Upper lobe of left lung (tissue), 4 donors: ENCODE results near the gene TMPRSS7.

Source experiments
- EP300 ChIP-seq, 4 donors: sonication (generic); formaldehyde crosslinking; IDR thresholded peaks; one replicate each; pipeline ENCODE4 v1.5.1; 2017; ENCODE audit warnings: antibody characterized with exemption in 4 of 4, control low read depth in 2 of 4
- POLR2A ChIP-seq, 4 donors: fragments of 450-650 bp; IDR thresholded peaks; one replicate each; pipeline ENCODE4 v1.5.1; 2016 to 2017; ENCODE audit warnings: antibody characterized with exemption in 4 of 4, mild to moderate bottlenecking in 2 of 4
- POLR2AphosphoS5 ChIP-seq, 2 donors: sonication (generic); formaldehyde crosslinking; IDR thresholded peaks; one replicate each; pipeline ENCODE4 v1.5.1; 2017; ENCODE audit warnings: antibody characterized with exemption in 2 of 2
- TF ChIP-seq, protein P1 (sequence below), 6 experiments: fragments of 450-650 bp in 4 of 6; fragments of 200-600 bp in 2 of 6; sonication (generic) in 2 of 6; IDR thresholded peaks; one replicate each; pipeline ENCODE4 v1.5.1; 2016 to 2019; ENCODE audit warnings: antibody characterized with exemption in 6 of 6

DNA sequence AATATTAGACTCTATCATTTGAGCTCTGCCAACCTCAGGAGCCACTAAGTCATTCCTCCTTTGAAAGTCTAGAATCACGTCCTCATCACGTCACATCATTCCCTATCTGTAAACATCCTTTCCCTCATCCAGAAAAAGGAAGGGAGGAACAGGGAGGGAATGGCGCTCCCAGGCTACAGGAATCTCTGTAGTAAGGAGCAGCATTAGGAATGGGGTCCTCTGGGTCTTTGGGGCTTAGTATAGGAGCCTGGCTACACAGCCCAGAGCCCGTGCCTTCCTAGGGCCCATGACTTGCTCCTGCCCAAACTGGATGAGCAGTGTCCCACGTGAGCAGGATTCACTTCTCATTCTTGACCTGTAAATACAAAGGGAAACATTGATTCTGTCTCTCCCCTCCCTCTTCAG lies 34.2 kb upstream of the TMPRSS7 start:
- TF ChIP-seq, protein P1, sequence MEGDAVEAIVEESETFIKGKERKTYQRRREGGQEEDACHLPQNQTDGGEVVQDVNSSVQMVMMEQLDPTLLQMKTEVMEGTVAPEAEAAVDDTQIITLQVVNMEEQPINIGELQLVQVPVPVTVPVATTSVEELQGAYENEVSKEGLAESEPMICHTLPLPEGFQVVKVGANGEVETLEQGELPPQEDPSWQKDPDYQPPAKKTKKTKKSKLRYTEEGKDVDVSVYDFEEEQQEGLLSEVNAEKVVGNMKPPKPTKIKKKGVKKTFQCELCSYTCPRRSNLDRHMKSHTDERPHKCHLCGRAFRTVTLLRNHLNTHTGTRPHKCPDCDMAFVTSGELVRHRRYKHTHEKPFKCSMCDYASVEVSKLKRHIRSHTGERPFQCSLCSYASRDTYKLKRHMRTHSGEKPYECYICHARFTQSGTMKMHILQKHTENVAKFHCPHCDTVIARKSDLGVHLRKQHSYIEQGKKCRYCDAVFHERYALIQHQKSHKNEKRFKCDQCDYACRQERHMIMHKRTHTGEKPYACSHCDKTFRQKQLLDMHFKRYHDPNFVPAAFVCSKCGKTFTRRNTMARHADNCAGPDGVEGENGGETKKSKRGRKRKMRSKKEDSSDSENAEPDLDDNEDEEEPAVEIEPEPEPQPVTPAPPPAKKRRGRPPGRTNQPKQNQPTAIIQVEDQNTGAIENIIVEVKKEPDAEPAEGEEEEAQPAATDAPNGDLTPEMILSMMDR (IDR thresholded peaks at IDR 0.05): no peak
- TF ChIP-seq POLR2A (IDR thresholded peaks at IDR 0.05): no peak
- TF ChIP-seq POLR2AphosphoS5 (IDR thresholded peaks at IDR 0.05): no peak
- TF ChIP-seq EP300 (IDR thresholded peaks at IDR 0.05): no peak
